ENCODE measurements around the gene DNAI4. TPM values are rescaled to one million over a fixed set of nuclear protein-coding genes. Genes with fewer than 3 reads are reported as not detected.

DNAI4 gene
- 5.4 and 20.0 TPM in 2 replicates for total RNA-seq

GRCh38 chr1:66924756-66925557 is at the start of gene DNAI4, which contains the start of gene MIER1:
DNAI4 (minus strand) TSS chr1:66924856; CDS start chr1:66924831, 25 bp downstream.
MIER1 (plus strand) TSS chr1:66924990; CDS start chr1:66925029, 39 bp downstream.

Other genes with a start within 250 kb of the DNAI4 start
- gene DYNLT5, start 172.4 kb downstream of the DNAI4 start, total RNA-seq, result 2.5 and 3.8 TPM in 2 replicates
- gene INSL5, start 123.6 kb downstream of the DNAI4 start, total RNA-seq, result not detected in 2 replicates
- 34.1 and 42.0 TPM in 2 replicates for gene MIER1, start 134 bp upstream of the DNAI4 start, total RNA-seq
- gene SLC35D1, start 129.3 kb upstream of the DNAI4 start, total RNA-seq, result 15.5 and 19.4 TPM in 2 replicates
- not detected in 2 replicates for gene C1orf141, start 210.1 kb upstream of the DNAI4 start, total RNA-seq
- under 0.01 TPM in 1 of 2 replicates, not detected in the other for gene IL23R, start 241.6 kb upstream of the DNAI4 start, total RNA-seq